ENCODE data around the gene RTF2. TPM values are rescaled to one million over a fixed set of nuclear protein-coding genes. Genes with fewer than 3 reads are reported as not detected.

The RTF2 gene
- polyA plus RNA-seq, 1 donor (not counting 4 experiments of a cell fraction or from before 2014, with no cell fraction given): 63.4 TPM

DNA sequence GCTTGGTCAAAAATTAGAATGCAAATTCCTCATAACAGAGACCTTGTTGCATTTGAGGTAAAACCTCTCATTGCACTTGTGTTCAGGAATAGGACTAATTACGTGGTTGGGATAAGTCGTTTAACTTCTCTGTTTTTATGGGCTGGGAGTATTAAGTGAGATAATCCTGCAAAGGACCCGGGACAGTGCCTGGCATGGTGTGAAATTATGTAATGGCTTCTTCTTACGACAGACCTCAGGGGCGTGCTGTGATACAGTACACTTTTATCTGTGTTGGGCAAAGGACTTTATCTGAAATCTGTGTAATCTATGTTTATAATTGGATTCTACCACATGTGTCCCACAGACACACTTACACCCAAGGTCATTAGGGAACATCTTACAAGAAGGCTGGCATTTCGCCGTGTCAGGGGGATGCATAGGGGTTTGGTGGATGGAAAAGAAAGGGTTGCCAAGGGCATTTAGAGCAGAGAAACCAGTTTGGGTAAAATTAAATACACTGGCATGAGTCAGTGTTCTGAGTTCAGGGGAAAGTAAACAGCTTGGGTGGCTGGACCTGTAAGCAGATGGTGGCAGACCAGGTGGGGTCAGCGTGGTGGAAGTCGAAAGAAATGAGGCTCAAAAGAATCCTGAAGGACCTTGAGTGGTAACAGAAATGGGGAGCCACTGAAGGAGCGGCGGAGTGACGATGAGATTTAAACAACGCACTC lies 17.2 kb upstream of the RTF2 start:
- no peak overlapping the region for H3K4me2 ChIP-seq (ENCODE audit: control insufficient read depth, extremely low read depth, insufficient read depth, low read depth, low read length)
- no peaks in the 10 kb centered on the region for H3K79me2 ChIP-seq (ENCODE audit: control insufficient read depth, insufficient read depth, low read length)
- H3K27me3 ChIP-seq (ENCODE audit: control insufficient read depth, extremely low read depth, insufficient read depth, low read length): no peaks in the 10 kb centered on the region
- no peaks in the 10 kb centered on the region for H3K9me3 ChIP-seq (ENCODE audit: control insufficient read depth, low read depth, low read length)
- TF ChIP-seq, protein P1, sequence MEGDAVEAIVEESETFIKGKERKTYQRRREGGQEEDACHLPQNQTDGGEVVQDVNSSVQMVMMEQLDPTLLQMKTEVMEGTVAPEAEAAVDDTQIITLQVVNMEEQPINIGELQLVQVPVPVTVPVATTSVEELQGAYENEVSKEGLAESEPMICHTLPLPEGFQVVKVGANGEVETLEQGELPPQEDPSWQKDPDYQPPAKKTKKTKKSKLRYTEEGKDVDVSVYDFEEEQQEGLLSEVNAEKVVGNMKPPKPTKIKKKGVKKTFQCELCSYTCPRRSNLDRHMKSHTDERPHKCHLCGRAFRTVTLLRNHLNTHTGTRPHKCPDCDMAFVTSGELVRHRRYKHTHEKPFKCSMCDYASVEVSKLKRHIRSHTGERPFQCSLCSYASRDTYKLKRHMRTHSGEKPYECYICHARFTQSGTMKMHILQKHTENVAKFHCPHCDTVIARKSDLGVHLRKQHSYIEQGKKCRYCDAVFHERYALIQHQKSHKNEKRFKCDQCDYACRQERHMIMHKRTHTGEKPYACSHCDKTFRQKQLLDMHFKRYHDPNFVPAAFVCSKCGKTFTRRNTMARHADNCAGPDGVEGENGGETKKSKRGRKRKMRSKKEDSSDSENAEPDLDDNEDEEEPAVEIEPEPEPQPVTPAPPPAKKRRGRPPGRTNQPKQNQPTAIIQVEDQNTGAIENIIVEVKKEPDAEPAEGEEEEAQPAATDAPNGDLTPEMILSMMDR (optimal IDR thresholded peaks at IDR 0.05 in 1 of 3, IDR thresholded peaks at IDR 0.05 in 1 of 3, conservative IDR thresholded peaks at IDR 0.05 in 1 of 3; ENCODE audit: extremely low read depth in 1 of 3, insufficient read depth in 2 of 3, low read length in 3 of 3): no peak
- no peak for TF ChIP-seq EZH2 (IDR thresholded peaks at IDR 0.05; ENCODE audit: low read length)
- FAIRE-seq: no peak
- no peak for DNase-seq (ENCODE audit: low read depth, low spot score)
- no peaks in the 10 kb centered on the region for H3K9me1 ChIP-seq (ENCODE audit: control insufficient read depth, extremely low read depth, insufficient read depth, low read length)
- no peaks in the 10 kb centered on the region for H4K20me1 ChIP-seq (ENCODE audit: control insufficient read depth, extremely low read depth, insufficient read depth, low read length)
- H3K4me3 ChIP-seq (ENCODE audit: control insufficient read depth in 2 of 3, extremely low read depth in 1 of 3, insufficient read depth in 2 of 3, low read depth in 1 of 3, low read length in 3 of 3): no peak overlapping the region
- no peak overlapping the region for H3K27ac ChIP-seq (ENCODE audit: control insufficient read depth, insufficient read depth, low read length)
- no peak overlapping the region for H3K9ac ChIP-seq (ENCODE audit: control insufficient read depth, extremely low read depth, insufficient read depth, low read length)
- dilution Hi-C loops (cut with MboI; ENCODE audit: extremely low pct_ligation_motif_present, low sequenced_read_pairs): no loop called here
- no peak overlapping the region for H2AFZ ChIP-seq (ENCODE audit: control insufficient read depth, low read length)
- no peaks in the 10 kb centered on the region for H3K4me1 ChIP-seq (ENCODE audit: control insufficient read depth, extremely low read depth, insufficient read depth, low read length)
- H3K36me3 ChIP-seq (ENCODE audit: control insufficient read depth in 2 of 2, extremely low read depth in 1 of 2, insufficient read depth in 2 of 2, low read length in 2 of 2): no peaks in the 10 kb centered on the region

DNA sequence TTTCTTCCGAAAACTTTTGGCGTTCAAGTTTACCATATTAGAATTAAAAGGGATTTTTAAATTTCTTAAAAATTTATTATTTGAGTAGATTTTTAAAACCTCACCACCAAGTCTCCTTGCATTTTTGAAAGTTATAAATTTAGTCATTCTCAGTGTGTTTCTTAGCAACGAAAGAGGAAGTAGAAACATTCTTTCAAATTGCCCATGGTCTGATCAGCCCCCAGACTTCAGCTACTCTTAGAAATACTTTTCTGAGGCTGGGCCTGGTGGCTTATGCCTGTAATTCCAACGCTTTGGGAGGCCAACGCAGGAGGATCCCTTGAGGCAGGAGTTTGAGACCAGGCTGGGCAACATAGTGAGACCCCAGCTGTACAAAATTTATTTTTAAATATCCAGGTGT lies 15.1 kb upstream of the RTF2 start:
- no peak for FAIRE-seq
- Histone ChIP-seq H2AFZ (ENCODE audit: control insufficient read depth, low read length) (no peak overlapping the region), H4K20me1 (ENCODE audit: control insufficient read depth, extremely low read depth, insufficient read depth, low read length) (no peaks in the 10 kb centered on the region), H3K4me2 (ENCODE audit: control insufficient read depth, extremely low read depth, insufficient read depth, low read depth, low read length) (no peak overlapping the region), H3K9me1 (ENCODE audit: control insufficient read depth, extremely low read depth, insufficient read depth, low read length) (no peaks in the 10 kb centered on the region), H3K9ac (ENCODE audit: control insufficient read depth, extremely low read depth, insufficient read depth, low read length) (no peak overlapping the region), H3K4me3 (ENCODE audit: control insufficient read depth in 2 of 3, extremely low read depth in 1 of 3, insufficient read depth in 2 of 3, low read depth in 1 of 3, low read length in 3 of 3) (no peak overlapping the region), H3K36me3 (ENCODE audit: control insufficient read depth in 2 of 2, extremely low read depth in 1 of 2, insufficient read depth in 2 of 2, low read length in 2 of 2) (no peaks in the 10 kb centered on the region), H3K4me1 (ENCODE audit: control insufficient read depth, extremely low read depth, insufficient read depth, low read length) (no peaks in the 10 kb centered on the region), H3K79me2 (ENCODE audit: control insufficient read depth, insufficient read depth, low read length) (no peaks in the 10 kb centered on the region), H3K9me3 (ENCODE audit: control insufficient read depth, low read depth, low read length) (no peaks in the 10 kb centered on the region), H3K27ac (ENCODE audit: control insufficient read depth, insufficient read depth, low read length) (no peak overlapping the region), H3K27me3 (ENCODE audit: control insufficient read depth, extremely low read depth, insufficient read depth, low read length) (no peaks in the 10 kb centered on the region)
- DNase-seq (ENCODE audit: low read depth, low spot score): no peak
- no peak for TF ChIP-seq EZH2 (IDR thresholded peaks at IDR 0.05; ENCODE audit: low read length)
- TF ChIP-seq, protein P1 (optimal IDR thresholded peaks at IDR 0.05 in 1 of 3, IDR thresholded peaks at IDR 0.05 in 1 of 3, conservative IDR thresholded peaks at IDR 0.05 in 1 of 3; ENCODE audit: extremely low read depth in 1 of 3, insufficient read depth in 2 of 3, low read length in 3 of 3): no peak
- dilution Hi-C loops (cut with MboI; ENCODE audit: extremely low pct_ligation_motif_present, low sequenced_read_pairs): no loop called here
